Kidney capillary endothelial cell (primary cell): Measurements from ENCODE around the gene TOX2.

Experiments used
- DNase-seq: peaks from one replicate; pipeline ENCODE4 v3.0.0-alpha.2; 2018; ENCODE audit warnings: low spot score

TOX2 gene

DNA sequence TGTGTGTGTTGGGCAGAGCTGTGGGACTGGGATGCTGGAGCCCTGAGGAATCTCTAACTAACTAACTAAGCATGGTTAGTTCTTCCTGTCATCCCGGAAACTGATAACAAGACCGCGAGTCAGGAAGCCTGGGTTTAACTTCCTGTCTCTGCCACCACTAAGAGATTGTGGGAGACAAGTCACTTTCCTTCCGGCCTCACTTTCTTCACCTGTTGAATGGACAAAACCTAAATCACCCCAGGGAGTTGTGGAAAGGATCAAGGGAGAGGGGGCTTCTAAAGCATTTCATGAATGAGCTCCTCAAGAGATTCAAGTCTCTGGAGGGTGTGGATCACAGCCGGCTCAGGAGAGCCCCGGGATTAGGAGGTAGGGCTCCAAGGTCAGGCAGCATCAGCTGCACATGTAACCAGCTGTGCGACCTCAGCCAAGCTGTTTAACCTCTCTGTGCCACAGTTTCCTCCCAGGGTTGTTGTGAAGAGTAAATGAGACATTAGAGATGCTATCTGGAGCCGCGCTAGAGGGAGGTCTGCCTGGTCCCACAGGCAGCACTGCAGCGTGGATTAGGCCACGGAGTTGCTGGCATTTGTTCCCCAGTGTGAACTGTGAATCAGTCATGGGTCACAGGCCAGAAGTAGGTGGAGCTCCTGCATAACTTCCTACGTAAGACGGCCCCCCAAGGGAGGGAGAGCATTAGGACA is 105.1 kb downstream of the TOX2 start:
- DNase-seq: peak; percentile 51

- no peak for DNase-seq
Measured at GRCh38 chr20:44020406-44021148, 105.9 kb downstream of the TOX2 start.

GRCh38 chr20:44021186-44021585 is 106.5 kb downstream of the TOX2 start:
- DNase-seq: no peak

GRCh38 chr20:44021900-44022299 is 107.2 kb downstream of the TOX2 start:
- DNase-seq: no peak

- DNase-seq: no peak
Measured at GRCh38 chr20:44022464-44022863, 107.8 kb downstream of the TOX2 start.

DNA sequence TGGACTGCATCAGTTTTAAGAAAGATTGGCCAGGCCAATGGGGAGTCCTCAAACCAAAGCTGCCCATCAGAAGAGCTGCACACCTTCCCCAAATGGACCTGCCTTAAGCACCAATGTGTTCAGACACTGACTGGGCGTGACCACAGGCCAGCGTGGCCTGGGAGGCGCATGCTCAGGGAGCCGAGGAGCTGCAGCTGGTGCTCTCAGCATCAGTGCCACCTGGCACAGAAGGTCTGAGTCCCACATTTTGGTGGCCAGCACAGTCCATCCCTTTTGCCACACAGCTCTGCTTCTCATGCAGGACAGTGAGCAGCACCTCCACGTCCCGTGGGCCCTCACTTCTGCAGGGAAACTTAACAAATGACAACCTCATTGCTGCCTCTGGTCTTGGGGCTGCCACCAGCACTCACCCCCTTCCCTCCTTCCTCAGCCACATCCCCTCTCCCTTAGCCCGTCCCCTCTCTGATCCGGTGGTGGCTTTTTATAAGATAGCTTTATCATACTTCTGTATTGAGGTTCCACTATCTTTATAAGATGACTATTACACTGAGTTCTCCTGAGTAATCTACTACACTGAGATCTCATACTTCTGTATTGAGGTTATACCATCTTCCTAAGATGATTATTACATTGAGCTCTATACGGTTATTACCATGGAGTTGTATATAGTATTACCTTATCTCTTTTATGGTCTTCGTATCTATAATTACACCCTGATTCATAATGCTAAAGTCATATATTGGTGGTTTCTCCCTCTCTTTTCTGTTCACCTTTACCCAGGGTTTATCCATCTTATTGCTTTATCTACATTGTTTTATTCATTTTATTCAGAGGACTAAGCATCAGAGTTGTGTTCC is 109.1 kb downstream of the TOX2 start:
- DNase-seq: no peak

DNA sequence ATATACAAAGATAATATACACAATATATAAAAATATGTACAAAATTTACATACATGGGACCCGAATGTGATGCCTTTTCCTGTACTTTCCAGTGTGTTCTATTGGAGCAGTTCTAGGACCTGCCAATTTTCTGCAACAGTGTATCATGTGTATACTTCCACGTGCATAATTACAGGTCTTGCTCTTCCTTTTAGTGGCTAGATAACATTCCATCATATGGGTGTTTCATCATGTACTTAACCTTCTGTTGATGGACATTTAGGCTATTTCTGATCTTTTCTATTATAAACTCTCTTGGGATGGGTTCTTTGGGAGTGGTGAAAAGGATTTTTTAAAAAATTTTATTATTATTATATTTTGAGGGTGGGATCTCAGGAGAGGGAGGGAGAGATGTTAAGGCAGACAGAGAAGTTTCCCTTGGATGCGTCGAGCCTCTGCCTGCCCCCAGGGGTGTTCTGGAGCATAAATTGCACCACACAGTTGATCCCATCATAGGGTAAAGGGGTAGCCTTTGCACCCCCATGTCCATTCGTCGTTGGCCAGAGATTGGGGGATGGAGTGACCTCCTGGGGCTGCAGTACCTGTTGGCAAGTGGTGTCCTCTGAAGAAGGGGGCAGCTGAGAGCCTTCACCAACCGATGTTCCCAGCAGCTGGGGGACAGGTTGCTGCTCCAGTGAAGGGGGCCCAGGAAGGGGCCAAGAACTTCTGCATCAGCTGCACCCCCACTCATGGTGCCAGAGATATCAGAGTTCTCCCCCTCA is 110.3 kb downstream of the TOX2 start:
- no peak for DNase-seq

- no peak for DNase-seq
Measured at GRCh38 chr20:44025756-44026155, 111.1 kb downstream of the TOX2 start.

DNA sequence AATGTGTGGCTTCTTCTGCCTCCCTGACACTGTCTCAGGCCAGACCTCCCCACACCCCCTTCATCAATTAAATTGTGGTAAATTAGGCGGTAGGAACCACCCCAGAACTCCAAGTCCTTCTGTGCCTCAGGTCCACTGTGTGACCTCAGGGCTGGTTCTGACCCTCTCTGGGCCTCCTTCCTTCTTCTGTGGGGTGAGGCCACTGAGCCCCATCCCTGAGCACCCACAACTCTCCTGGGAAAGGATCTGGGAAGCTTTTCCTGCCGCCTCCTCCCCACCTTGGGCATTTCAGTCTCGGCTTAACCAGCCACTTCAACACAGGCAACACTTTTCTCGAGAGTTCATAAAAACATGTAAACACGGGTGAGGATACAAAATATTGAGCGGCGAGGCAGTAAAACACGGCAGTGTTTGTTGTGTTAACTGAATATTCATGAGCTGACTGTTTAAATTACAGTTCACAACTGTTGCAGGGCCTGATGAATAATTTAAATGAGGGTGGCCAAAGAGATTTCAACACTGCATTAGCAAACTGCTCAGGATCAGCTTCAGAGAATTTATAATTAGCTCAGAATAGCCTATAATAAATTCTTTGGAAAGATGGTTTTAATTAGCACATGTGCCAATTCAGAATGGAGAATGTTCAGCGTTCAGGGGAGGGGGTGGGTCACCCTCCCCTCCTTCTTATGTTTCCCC is 112.1 kb downstream of the TOX2 start:
- DNase-seq: no peak

DNA sequence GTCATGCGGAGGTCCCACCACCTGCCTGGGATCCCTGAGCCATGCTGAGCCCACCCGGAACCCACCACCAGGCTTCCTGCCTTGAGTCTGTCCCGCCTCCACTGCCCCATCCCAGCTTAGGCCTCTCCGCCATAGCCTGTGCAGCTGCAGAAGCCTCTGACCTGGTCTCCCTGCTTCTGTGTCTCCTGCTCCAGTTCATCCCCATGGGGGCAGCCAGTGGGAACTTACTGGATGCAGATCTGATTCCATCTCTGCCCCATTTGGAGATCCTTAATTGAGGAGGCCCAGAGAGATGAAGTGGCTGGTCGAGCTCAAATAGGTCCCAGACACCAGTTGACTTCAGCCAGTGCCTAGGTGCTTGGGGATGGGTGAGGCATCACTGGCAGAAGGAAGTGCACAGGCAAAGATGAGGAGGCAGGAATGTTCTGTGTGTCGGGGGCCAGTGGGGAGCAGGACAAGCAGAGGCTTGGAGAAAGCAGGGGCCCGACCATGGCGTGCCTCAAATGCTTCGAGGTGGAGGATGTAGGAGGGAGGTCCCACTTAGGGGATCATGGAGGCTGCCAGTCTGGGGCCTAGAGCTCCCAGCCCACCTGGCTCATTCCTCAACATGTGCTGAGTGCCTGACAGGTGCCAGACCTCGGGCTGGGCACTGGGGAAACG is 112.8 kb downstream of the TOX2 start:
- no peak for DNase-seq

GRCh38 chr20:44028003-44028730 is 113.5 kb downstream of the TOX2 start:
- DNase-seq: no peak

GRCh38 chr20:44028868-44029847 is 114.5 kb downstream of the TOX2 start:
- DNase-seq: no peak

GRCh38 chr20:44029848-44030230 is 115.2 kb downstream of the TOX2 start:
- DNase-seq: no peak

- DNase-seq: no peak
Measured at GRCh38 chr20:44030394-44030793, 115.7 kb downstream of the TOX2 start.

- no peak for DNase-seq
Measured at GRCh38 chr20:44031001-44031574, 116.4 kb downstream of the TOX2 start.

- DNase-seq: no peak
Measured at GRCh38 chr20:44031781-44032582, 117.3 kb downstream of the TOX2 start.

GRCh38 chr20:44032583-44033331 is 118.1 kb downstream of the TOX2 start:
- DNase-seq: no peak
